ENCODE measurements around the gene C9orf152.

DNA sequence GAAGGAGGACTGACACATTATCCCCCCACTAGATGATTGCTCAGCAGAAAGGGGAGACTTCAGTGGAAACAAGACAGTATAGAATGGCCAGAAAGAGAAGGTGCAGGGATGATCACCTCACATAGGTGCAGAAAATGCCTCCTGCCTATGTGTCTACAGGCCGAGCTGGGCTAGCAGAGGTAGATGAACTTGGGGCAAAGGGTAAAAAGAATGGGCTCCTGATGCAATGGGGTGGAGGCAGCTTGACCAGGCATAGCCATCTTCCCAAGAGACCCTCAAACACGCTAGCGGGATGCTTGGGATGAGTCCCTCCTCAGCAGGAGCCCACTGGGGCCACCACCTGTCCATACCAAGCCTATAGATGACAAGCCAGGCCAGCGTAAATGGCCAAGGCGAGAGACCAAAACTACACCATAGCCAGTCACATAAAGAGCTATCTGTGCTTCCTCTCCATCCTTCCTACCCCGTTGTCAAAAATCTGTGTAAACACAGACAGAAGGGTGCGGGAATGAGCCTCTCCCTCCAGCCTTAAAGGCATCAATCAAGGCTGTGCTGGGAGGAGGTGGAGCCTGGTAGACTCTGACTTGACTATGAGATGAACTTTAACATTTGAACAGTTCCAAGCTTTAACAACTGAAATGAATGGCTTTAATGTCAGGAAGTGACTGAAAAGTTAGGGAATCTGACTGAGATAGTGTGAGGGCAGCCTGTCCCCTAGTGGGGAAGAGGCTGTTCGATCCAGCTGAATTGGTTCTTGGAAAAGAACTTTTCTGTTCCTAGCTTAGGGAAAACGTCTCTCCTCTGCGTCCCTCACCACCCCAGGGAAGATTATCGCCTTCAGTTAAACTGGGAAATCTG is 10.4 kb downstream of the C9orf152 start:
- TF ChIP-seq EP300 (IDR thresholded peaks at IDR 0.05) (no peak), POLR2A (IDR thresholded peaks at IDR 0.05) (no peak)
